OCI-LY3 (cell line): Measurements from ENCODE around the gene ZMAT5.
"Not testable (repeated sequence)": the region's sequence is repeated elsewhere in the genome, so short reads cannot be mapped to it uniquely, and the experiment has no call there.

Experiments used
- CTCF ChIP-seq: fragments of 200-600, 300-600 bp; sonication (generic); IDR thresholded peaks from 2 replicates; pipeline ENCODE4 v1.5.1; 2014; ENCODE audit warnings: antibody characterized with exemption, low read length, low read depth
- EZH2phosphoT487 ChIP-seq: fragments of 200-600 bp; shearing (Covaris generic); IDR thresholded peaks from 2 replicates; pipeline ENCODE4 v1.6.1; 2018; ENCODE audit warnings: antibody characterized with exemption, mixed run types, low read depth

DNA sequence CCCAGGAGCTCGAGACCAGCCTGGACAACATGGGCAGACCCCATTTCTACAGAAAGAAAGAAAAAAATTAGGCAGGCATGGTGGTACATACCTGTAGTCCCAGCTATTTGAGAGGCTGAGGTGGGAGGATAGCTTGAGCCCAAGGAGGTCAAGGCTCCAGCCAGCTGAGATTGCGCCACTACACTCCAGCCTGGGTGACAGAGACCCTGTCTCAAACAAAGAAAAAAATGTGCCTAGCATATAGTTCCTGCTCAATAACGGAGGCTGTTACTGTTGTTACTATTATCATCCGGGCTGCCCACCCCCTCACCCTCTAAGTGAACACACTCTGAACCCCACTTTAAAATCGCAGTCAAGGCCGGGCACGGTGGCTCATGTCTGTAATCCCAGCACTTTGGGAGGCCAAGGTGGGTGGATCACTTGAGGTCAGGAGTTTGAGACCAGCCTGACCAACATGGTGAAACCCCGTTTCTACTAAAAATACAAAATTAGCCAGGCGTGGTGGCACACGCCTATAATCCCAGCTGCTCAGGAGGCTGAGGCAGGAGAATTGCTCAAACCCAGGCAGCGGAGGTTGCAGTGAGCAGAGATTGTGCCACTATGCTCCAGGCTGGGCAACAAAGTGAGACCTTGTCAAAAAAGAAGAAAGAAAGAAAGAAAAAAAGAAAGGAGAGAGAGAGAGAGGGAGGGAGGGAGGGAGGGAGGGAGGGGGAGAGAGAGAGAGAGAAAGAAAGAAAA is 12.0 kb downstream of the ZMAT5 start:
- not testable (repeated sequence) for TF ChIP-seq CTCF, EZH2phosphoT487
